NB4 (cell line): ENCODE results near the gene GALNT18.

Source experiments
- DNase-seq: peaks from one replicate; pipeline ENCODE4 v3.0.0; 2010; ENCODE audit warnings: low read depth
- H3K4me3 ChIP-seq: one replicate; pipeline ENCODE4 v1.5.1; 2011; ENCODE audit warnings: mild to moderate bottlenecking, low read depth, low read length, moderate library complexity
- CTCF ChIP-seq: IDR thresholded peaks from one replicate; pipeline ENCODE4 v1.5.1; 2012; ENCODE audit warnings: low read depth, low read length
- MAX ChIP-seq: IDR thresholded peaks from 2 replicates; pipeline ENCODE4 v1.6.1; 2011; ENCODE audit warnings: low read depth, low read length
- MYC ChIP-seq: IDR thresholded peaks from 2 replicates; pipeline ENCODE4 v1.6.1; 2011; ENCODE audit warnings: low read depth, low read length
- POLR2A ChIP-seq: IDR thresholded peaks from 2 replicates; pipeline ENCODE4 v1.6.1; 2011; ENCODE audit warnings: mild to moderate bottlenecking; ENCODE audit not compliant: insufficient read length; ENCODE audit errors: extremely low read depth

The GALNT18 gene

GRCh38 chr11:11308249-11308648, 313.6 kb downstream of the GALNT18 start:
- DNase-seq, result no peak
- no peak overlapping the region for H3K4me3 ChIP-seq
- TF ChIP-seq MYC (no peak), MAX (no peak), POLR2A (no peak), CTCF (no peak)

- TF ChIP-seq CTCF, result no peak
- TF ChIP-seq MAX, result no peak
- DNase-seq, result no peak
- H3K4me3 ChIP-seq, result no peak overlapping the region
Observed at GRCh38 chr11:11306855-11307254, 314.9 kb downstream of the GALNT18 start.

GRCh38 chr11:11304550-11304949, 317.3 kb downstream of the GALNT18 start:
- H3K4me3 ChIP-seq, result no peak overlapping the region
- TF ChIP-seq POLR2A (no peak), MAX (no peak), CTCF (no peak), MYC (no peak)
- DNase-seq, result no peak

- no peak overlapping the region for H3K4me3 ChIP-seq
- no peak for DNase-seq
- TF ChIP-seq POLR2A (no peak), CTCF (no peak), MYC (no peak), MAX (no peak)
Observed at GRCh38 chr11:11302565-11302964, 319.2 kb downstream of the GALNT18 start.

GRCh38 chr11:11301212-11301611, 320.6 kb downstream of the GALNT18 start:
- H3K4me3 ChIP-seq, result no peak overlapping the region
- TF ChIP-seq POLR2A (no peak), CTCF (no peak)
- no peak for DNase-seq

- no peak for TF ChIP-seq MAX
- no peak for TF ChIP-seq CTCF
- TF ChIP-seq MYC, result no peak
- no peak for TF ChIP-seq POLR2A
- no peak overlapping the region for H3K4me3 ChIP-seq
- no peak for DNase-seq
Observed at GRCh38 chr11:11297578-11297977, 324.2 kb downstream of the GALNT18 start.
